Measurements from ENCODE around the gene RBM14.
"Not testable (repeated sequence)": the region's sequence is repeated elsewhere in the genome, so short reads cannot be mapped to it uniquely, and the experiment has no call there.

Gene RBM14

DNA sequence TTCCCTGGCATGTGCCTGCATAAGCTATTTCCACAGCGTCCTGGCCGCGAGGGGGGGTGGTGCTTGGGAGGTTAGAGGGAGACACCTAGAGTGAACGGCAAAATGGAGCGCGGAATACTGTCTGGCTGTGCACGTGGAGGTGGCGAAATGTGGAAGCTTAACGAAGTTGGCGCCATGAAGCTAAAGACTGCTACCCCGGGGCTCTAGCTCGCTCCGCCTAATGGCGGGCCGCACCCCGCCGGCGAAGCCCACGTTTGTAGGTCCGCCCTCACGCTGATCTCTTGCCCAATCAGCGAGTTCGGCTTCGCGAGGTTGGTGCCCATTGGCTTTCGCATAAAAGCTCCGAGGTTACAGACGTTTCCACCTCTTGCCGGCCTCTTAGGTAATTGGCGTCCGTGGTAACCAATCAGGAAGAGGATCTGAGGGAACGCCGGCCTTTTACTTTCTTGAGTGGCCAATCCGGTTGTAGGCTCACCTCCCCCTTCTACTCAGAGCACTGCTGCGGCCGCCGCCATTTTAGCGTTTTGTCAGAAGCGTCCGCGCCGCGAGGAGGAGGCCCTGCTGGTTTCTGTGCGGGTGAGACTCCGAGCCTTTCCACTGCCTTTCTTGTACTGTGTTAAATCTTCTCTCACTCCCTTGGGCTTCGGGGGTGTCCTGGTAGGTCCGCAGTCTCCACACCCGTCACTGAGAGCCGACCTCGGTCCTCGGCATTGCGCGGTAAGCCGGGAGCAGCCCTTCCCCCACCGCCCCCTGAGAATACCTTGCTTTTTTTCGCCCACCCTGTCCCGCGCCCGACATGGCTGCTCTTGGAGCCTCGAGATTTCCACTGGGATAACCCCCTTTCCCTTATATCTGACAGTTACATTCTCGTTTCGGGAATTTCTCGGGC, 22.0 kb downstream of the RBM14 start, which contains the start of gene RBM4:
RBM4 (plus strand) TSS at position 527 of the 889 bp plus-strand sequence. CDS start 1,009 bp downstream, outside the sequence.
- DNase-seq = peak; percentile 85 to 99 (median 97)

DNA sequence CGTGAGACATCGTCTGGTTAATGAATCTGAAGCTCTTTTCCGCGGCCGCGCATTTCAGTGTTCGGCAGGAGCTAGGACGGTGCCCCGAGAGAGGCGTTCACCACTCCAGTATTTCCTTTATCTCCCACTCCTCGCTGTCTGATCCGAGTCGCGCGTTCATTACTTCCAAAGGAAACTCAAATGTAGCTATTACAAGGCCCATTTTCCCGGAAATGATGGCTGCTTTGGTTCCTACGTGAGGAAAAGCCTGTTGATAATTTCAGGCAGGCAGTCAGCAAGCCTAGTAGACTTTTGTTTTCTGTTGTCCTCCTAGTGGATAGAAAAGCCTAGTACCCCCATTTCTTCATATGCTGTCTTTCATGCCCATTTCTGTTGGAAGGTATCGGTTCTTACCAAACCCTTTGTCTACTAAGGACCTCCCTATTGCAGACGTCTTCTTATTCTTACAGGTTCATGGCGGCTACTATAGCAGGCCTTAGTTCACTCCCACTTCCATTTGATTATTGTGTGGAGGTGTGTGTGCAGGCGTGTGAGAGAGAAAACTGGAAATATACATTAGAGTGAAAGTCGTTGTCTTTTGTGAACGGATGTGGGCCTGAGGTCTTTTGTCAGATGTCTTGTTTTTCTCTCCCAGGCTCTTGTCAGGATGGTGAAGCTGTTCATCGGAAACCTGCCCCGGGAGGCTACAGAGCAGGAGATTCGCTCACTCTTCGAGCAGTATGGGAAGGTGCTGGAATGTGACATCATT, 22.8 kb downstream of the RBM14 start:
- peak in 5 of 6 experiments; percentile 22 to 76 (median 57) for DNase-seq

DNA sequence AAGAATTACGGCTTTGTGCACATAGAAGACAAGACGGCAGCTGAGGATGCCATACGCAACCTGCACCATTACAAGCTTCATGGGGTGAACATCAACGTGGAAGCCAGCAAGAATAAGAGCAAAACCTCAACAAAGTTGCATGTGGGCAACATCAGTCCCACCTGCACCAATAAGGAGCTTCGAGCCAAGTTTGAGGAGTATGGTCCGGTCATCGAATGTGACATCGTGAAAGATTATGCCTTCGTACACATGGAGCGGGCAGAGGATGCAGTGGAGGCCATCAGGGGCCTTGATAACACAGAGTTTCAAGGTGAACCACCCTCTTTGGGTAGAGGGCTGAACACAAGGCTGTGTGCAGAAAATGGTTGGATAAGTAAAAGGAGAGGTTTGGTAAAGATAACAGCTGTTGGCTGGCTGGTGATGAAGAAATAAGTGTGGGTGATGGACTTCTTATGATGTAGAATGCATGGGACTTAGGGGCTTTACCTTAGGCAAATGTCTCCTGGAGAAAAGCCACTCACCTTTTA, 23.4 kb downstream of the RBM14 start:
- DNase-seq = not testable (repeated sequence)

DNA sequence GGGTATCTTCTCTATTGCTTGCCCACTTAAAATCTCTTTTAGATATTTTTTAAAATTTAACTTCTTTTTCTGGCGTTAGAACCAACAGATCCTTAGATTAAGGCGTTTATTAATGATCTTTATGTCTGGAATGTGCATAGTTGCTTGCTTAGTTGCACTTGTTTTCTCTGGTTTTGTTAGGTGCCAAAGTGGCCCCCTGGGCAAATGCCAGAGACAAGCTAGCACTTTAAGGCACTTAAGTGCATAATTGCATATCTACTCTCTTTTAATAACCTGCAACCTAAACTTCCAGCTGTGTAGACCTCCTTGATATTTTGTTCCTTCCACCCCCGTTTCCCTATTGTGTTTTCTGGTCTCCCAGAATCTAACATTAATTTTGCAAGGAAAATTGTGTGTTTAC, 25.4 kb downstream of the RBM14 start:
- DNase-seq = no peak

DNA sequence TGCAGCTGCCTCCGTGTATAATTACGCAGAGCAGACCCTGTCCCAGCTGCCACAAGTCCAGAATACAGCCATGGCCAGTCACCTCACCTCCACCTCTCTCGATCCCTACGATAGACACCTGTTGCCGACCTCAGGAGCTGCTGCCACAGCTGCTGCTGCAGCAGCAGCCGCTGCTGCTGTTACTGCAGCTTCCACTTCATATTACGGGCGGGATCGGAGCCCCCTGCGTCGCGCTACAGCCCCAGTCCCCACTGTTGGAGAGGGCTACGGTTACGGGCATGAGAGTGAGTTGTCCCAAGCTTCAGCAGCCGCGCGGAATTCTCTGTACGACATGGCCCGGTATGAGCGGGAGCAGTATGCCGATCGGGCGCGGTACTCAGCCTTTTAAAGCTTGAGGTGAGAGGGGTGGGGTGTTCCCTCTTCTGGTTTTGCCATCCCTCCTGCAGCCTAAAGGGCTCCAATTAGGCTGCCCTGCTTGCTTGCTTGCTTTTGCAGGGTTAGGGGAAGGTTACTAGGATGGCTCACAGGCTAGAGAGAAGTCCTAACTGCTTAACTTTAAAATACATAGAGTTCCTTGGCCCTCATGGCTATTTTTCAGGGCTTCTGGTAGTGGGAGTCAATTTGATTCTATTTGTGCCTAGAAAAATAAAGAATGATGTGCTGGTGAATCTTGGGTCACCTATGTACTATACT, 27.5 kb downstream of the RBM14 start:
- DNase-seq = no peak

DNA sequence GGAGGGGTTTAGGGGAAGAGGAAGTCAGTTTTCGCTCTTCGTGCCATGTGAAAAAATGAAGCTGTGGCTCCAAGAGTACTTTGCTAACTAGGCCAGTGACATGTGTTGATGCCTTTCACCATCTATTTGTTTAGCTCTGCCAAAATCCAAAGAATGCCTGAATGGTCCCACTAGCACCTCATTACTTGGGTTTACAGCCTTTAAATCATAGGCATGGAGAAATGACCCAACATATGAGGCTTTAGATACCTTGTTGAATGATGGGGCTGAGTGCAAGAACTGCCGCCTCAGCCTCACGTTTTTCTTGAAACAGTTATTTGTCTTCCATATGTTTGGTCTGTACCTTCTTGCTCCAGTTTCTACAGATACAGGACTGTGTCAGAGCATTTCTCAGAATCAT, 30.4 kb downstream of the RBM14 start:
- DNase-seq = no peak

DNA sequence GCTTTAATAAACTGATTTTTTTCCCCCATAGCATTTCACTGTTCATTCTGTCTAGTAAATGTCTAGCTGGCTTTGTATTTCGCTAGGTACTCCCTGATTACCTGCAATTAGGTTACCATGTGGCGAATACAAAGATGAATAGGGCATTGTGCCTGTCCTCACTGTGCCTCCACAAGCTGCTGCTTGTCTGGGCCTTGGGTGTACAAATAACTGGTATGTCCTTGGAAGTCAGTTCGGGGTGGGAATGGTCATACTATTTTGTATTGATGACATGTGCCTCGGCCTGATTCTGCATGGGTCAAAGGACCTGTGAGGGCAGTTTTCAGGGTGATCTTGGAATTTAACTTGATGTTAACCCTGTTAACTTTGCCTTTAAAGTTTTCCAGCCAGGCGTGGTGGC, 33.5 kb downstream of the RBM14 start:
- DNase-seq = no peak

DNA sequence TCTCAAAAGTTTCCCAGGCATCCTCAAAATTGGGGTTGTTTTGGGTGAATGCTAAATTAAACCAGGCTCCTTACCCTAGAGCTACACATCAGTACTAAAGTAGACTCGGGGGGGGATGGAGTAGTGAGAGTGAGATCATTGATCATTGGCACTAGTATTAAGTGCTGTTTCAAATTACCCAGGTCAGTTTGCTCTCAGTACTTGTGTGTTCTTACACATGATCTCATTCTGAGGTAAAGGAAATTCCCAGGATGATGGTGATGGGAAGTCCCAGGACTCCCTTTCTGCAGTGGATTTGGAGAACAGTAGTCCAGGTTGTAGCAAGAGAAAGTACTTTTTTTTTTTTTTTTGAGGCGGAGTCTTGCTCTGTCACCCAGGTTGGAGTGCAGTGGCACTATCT, 34.6 kb downstream of the RBM14 start:
- no peak for DNase-seq

DNA sequence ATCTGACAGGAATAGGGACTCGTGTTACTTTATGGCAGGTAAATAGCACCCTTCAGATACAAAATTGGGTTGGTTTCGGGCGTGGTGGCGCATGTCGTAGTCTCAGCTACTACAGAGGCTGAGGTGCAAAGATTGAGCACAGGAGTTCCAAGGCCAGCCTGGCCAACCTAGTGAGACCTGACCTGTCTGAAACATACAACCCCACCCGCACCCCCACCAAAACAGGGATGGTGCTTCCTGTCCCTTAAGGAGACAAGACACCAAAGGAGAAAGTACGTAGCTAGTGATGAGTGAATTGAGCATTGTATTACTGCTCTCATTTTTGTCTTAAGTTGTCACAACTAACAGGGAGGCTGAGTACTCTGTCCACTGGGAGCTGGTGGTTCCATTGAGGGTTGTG, 36.2 kb downstream of the RBM14 start:
- no peak for DNase-seq

DNA sequence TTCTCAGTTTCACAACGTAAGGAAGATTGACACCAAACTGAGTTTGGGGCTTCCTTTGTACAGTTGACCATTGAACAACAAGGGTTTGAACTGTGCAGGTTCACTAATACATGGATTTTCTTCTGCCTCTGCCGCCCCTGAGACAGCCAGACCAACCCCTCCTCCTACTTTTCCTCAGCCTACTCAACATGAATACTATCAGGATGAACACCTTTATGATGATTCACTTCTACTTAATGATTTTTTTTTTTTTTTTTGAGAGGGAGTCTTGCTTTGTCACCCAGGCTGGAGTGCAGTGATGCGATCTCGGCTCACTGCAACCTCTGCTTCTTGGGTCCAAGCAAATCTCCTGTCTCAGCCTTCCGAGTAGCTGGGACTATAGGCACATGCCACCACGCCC, 36.7 kb downstream of the RBM14 start:
- DNase-seq = no peak

DNA sequence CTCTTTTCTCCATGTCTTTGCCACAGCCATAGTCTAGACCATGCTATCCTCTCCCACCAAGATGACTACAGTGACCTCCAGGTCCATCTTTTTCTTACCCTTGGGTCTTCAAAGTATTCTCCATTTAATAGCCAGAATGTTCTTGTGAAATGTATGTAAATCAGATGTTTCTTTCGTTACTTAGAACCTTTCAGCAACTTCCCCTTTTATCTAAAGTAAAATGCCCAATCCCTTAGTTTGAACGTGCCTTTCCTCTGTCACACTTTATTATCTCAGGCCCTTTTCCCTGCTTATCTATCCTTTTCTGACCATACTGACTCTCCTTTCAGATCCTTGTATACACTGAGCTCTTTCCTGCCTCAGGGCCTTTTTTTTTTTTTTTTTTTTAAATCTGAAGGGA, 43.3 kb downstream of the RBM14 start:
- DNase-seq = no peak

DNA sequence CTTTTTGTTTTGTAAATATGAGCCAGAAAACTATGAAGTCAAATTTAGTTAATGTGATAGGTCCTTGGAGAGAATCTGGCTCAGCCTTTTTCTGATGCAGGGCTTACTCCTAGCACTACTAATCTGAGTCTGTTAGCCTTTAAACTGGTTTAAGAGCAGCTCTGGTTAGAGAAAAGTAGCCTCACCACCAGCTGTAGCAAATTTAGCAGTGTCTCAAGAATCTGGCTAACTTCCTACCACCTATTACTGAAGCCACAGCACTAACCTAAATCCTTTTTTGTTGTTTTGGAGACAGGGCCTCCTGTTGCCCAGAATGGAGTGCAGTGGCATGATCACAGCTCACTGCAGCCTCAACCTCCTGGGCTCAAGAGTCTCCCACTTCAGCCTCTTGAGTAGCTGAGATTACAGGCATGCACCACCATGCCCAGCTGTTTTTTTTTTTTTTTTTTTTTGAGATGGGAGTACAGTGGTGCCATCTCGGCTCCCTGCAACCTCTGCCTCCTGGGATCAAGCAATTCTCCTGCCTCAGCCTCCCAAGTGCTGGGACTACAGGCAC, 47.4 kb downstream of the RBM14 start:
- DNase-seq = no peak

DNA sequence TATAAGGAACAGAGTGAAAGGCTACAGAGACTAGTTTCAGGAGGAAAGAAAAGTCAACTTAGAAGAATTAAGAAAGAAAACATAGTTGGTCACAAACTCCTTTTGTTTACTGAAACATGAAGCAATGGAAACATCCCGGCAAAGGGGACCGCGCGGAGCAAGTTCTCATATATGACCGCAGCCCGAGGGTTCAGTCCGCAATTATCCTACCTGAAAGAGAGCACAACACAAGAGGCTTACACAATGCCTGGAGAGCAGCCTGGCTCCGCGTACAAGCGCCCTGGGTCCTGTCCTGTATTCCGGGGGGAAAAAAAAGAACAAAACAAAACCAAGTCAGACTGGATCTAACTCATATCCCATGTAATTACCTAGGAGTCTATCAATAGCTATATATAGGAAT, 48.9 kb downstream of the RBM14 start:
- DNase-seq = no peak

DNA sequence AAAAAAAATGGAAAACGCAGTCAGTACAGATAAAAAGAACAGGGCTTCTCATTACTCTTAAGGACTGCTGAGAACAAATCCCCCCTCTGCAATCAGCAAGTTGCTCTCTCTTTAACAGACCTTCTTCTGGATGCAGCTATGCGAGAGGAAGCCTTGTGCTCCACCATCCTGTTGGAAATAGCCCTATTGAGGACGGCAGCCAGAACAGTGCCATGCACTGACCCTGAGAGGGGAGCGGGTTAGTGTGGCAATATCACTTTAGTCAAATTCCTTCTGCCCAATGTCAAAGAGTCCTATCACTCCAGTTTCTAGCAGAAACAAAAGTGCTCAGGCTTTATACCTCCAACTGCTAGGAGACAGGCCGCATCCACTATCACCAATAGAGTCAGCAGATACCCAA, 54.4 kb downstream of the RBM14 start:
- DNase-seq = no peak

DNA sequence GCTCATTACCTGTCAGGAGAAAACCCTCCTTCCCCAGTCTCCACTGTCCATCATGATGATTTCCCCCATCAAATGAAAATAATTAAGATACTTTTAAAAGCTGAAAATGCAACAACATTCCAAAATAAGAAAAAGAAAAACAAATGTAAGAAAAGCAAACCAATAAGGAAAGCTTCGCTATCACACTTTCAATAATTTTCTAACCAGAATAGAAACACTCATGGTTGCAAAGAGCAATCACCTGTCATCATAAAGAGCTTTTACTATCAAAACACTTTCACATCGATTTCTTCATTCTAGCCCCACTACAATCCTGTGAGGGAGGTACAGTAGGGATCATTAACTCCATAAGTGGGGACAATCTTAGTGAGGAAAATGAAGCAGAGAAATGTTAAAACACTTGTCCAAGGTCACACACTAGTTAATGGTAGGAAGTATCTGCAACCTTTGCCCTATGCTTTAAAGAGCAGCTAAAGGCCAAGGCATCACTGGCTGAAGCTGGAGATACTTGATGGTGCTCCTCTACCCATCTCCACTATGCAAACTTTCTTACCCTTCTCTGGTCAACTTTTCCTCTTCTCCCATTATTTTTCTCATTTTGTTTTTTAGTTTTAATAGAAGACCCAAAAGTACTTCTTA, 58.7 kb downstream of the RBM14 start:
- no peak for DNase-seq

DNA sequence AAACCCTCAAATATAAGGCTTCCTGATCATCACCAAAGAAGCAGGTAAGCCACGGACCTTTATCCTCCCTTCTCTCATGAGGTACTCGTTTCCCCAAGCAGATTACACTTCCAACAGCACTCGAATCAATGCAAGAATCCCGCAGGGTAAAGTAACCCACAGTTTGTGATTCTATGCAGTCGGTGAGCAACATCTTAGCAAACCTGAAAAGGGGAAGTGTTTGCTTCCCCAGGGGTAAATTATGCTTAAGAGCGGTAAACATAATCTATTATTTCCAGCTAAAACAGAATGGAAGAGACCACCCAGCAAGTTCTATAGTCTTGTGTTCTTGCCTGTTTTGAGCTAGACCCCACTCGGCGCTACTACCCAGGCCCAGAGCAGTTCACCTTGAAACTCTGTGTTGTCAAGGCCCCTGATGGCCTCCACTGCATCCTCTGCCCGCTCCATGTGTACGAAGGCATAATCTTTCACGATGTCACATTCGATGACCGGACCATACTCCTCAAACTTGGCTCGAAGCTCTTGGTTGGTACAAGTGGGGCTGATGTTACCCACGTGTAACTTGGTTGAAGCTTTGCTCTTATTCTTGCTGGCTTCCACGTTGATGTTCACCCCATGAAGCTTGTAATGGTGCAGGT, 60.0 kb downstream of the RBM14 start:
- no peak for DNase-seq

All from stimulated activated naive CD4-positive, alpha-beta T cell (primary cell).